Measurements from ENCODE around the gene TOMT. TPM values are rescaled to one million over a fixed set of nuclear protein-coding genes. Genes with fewer than 3 reads are reported as not detected.
"Not testable (repeated sequence)": the region's sequence is repeated elsewhere in the genome, so short reads cannot be mapped to it uniquely, and the experiment has no call there.

TOMT gene
- total and polyA plus RNA-seq, 7 donors = not detected

DNA sequence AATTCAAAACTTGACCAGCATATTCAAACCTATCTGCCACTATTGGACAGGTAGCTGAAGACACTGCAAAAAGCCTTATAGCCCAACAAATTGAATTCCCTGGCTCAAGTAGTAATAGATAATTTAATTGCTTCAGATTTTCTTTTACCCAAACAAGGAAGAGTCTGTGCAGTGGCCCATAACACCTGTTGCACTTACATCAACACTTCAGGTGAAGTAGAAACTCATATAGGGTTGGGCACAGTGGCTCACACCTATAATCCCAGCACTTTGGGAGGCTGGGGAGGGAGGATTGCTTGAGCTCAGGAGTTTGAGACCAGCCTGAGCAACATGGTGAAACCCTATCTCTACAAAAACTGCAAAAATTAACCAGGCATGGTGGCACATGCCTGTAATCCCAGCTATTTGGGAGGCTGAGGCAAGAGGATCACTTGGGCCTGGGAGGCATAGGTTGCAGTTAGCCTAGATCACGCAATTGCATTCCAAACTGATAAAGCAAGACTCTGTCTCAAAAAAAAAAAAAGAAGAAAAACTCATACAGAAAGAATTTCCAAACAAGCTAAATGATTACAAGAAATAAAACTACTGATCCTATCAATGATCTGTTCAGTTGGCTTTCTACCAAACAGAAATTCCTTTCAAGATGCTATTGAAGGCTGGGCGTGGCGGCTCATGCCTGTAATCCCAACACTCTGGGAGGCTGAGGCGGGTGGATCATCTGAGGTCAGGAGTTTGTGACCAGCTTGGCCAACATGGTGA is 39.3 kb downstream of the TOMT start:
- WGBS, 3 donors = 90 to 95% (median 94%) methylated on average over 4 of the region's 4 CpGs
- no peaks in the 10 kb centered on the region for H3K27me3 ChIP-seq (ENCODE audit: insufficient read depth in 3 of 3, low read length in 2 of 3)
- DNase-seq (no peak), ATAC-seq (no peak)
- intact Hi-C loops (cut with DNase I) = loop anchor here in 1 of 2 donors (2.0 kb wide), 1 partner anchor 168 kb away; no protein-coding TSS in a partner anchor
- TF ChIP-seq, protein P1, sequence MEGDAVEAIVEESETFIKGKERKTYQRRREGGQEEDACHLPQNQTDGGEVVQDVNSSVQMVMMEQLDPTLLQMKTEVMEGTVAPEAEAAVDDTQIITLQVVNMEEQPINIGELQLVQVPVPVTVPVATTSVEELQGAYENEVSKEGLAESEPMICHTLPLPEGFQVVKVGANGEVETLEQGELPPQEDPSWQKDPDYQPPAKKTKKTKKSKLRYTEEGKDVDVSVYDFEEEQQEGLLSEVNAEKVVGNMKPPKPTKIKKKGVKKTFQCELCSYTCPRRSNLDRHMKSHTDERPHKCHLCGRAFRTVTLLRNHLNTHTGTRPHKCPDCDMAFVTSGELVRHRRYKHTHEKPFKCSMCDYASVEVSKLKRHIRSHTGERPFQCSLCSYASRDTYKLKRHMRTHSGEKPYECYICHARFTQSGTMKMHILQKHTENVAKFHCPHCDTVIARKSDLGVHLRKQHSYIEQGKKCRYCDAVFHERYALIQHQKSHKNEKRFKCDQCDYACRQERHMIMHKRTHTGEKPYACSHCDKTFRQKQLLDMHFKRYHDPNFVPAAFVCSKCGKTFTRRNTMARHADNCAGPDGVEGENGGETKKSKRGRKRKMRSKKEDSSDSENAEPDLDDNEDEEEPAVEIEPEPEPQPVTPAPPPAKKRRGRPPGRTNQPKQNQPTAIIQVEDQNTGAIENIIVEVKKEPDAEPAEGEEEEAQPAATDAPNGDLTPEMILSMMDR (IDR thresholded peaks at IDR 0.05) = no peak
- H3K4me1 ChIP-seq = no peaks in the 10 kb centered on the region
- no peak overlapping the region for H3K27ac ChIP-seq
- H3K4me3 ChIP-seq = no peak overlapping the region
- no peaks in the 10 kb centered on the region for H3K36me3 ChIP-seq (ENCODE audit: insufficient read depth in 1 of 2, low read depth in 1 of 2)
- H3K9me3 ChIP-seq = no peaks in the 10 kb centered on the region

DNA sequence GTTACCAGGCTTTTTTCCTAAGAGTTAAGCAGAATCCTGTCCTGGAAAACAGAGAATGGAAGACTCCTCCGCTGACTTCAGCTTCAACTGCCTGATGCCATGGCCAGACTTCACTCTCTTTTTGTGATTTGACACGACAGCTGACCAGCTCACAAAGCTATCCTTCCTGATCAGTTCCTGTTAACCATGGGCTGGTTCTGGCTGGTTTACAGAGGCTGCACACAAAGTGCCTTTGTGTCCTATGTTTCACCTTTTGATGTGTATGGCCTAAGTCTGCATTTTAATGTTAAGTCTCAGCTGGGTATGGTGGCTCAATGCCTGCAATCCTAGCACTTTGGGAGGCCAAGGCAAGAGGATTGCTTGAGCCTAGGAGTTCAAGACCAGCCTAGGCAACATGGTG is 40.9 kb downstream of the TOMT start:
- no peak overlapping the region for H3K4me3 ChIP-seq
- 21 to 29% (median 24%) methylated on average over 2 of the region's 2 CpGs for WGBS, 3 donors
- TF ChIP-seq, protein P1 (IDR thresholded peaks at IDR 0.05) = no peak
- no peak overlapping the region for H3K27ac ChIP-seq
- H3K9me3 ChIP-seq = no peaks in the 10 kb centered on the region
- DNase-seq (no peak), ATAC-seq (no peak)
- intact Hi-C loops (cut with DNase I) = no loop called here
- H3K4me1 ChIP-seq = no peaks in the 10 kb centered on the region
- no peaks in the 10 kb centered on the region for H3K36me3 ChIP-seq (ENCODE audit: insufficient read depth in 1 of 2, low read depth in 1 of 2)
- H3K27me3 ChIP-seq (ENCODE audit: insufficient read depth in 3 of 3, low read length in 2 of 3) = no peaks in the 10 kb centered on the region

DNA sequence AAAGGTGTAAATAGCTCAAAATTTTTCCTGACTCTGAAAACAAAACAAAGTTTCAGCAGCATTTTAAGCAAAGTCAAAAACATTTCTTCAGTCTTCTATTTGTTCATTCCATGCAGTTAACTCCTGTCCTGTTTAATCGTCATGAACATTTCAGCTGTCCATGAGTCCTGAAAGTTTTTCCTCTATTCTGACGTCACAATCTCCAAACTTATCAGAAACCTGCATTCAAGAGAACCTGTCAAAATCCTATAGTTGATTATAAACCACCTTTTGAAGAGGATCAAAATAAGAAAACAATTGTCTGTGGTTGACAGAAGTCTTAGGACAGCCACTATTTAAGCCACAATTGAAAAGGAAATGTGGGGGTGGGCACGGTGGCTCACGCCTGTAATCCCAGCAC is 45.2 kb downstream of the TOMT start:
- no peaks in the 10 kb centered on the region for H3K36me3 ChIP-seq (ENCODE audit: insufficient read depth in 1 of 2, low read depth in 1 of 2)
- no peaks in the 10 kb centered on the region for H3K4me1 ChIP-seq
- no peak overlapping the region for H3K4me3 ChIP-seq
- no peaks in the 10 kb centered on the region for H3K9me3 ChIP-seq
- DNase-seq (no peak), ATAC-seq (no peak)
- TF ChIP-seq, protein P1 (IDR thresholded peaks at IDR 0.05) = no peak
- H3K27me3 ChIP-seq (ENCODE audit: insufficient read depth in 3 of 3, low read length in 2 of 3) = no peaks in the 10 kb centered on the region
- H3K27ac ChIP-seq = no peak overlapping the region
- WGBS, 3 donors = 70 to 80% (median 79%) methylated on average over 4 of the region's 4 CpGs
- intact Hi-C loops (cut with DNase I) = no loop called here

DNA sequence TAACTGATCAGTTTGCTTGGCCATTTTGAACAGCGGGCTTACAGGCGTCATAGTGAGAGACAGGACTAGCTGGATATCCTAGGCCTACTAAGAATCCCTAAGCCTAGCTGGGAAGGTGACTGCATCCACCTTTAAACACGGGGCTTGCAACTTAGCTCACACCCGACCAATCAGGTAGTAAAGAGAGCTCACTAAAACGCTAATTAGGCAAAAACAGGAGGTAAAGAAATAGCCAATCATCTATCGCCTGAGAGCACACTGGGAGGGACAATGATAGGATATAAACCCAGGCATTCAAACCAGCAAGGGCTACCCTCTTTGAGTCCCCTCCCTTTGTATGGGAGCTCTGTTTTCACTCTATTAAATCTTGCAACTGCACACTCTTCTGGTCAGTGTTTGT is 48.1 kb downstream of the TOMT start:
- H3K4me3 ChIP-seq; H3K36me3 ChIP-seq (ENCODE audit: insufficient read depth in 1 of 2, low read depth in 1 of 2); DNase-seq; H3K4me1 ChIP-seq; H3K27me3 ChIP-seq (ENCODE audit: insufficient read depth in 3 of 3, low read length in 2 of 3); intact Hi-C loops (cut with DNase I); ATAC-seq; H3K27ac ChIP-seq; H3K9me3 ChIP-seq: not testable (repeated sequence)
- WGBS, 3 donors = 79 to 90% (median 90%) methylated on average over 6 of the region's 6 CpGs

DNA sequence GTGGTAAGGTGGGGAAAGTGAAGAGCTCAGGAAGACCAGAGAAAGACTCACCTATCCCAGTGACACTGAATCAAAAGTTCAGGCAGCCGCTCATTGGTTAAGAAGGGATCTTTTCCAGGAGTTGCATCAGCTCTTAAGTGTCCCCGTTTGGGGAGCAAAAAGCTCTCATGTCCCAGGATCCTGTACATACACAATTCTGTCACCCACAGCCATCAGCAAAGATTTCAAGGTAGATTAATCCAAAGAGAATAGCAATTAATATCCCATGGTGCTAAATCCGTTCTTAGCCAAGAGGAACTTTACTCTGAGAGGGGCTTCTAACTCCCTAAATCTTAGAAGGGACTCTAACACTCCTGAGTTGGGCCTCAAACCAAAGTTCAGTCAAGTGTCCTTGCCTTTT is 49.1 kb downstream of the TOMT start:
- 83 to 87% (median 84%) methylated on average over 3 of the region's 3 CpGs for WGBS, 3 donors
- DNase-seq (no peak), ATAC-seq (no peak)
- no peaks in the 10 kb centered on the region for H3K36me3 ChIP-seq (ENCODE audit: insufficient read depth in 1 of 2, low read depth in 1 of 2)
- no peaks in the 10 kb centered on the region for H3K4me1 ChIP-seq
- intact Hi-C loops (cut with DNase I) = no loop called here
- no peaks in the 10 kb centered on the region for H3K9me3 ChIP-seq
- no peaks in the 10 kb centered on the region for H3K27me3 ChIP-seq (ENCODE audit: insufficient read depth in 3 of 3, low read length in 2 of 3)
- H3K4me3 ChIP-seq = no peak overlapping the region
- TF ChIP-seq, protein P1 (IDR thresholded peaks at IDR 0.05) = no peak
- no peak overlapping the region for H3K27ac ChIP-seq
